Sigmoid colon (tissue), 7 donors: ENCODE data around the gene DPYSL5. TPM values are rescaled to one million over a fixed set of nuclear protein-coding genes. Genes with fewer than 3 reads are reported as not detected.
"Not testable (repeated sequence)": the region's sequence is repeated elsewhere in the genome, so short reads cannot be mapped to it uniquely, and the experiment has no call there.

ENCODE experiments used
- DNase-seq: peaks from one replicate; pipeline ENCODE4 v3.0.0-alpha.2; 2019
- H3K27ac ChIP-seq, 4 donors: fragments of 200-600 bp; sonication (generic); one replicate each; pipeline ENCODE4 v1.5.1; 2016 to 2019; ENCODE audit warnings: mild to moderate bottlenecking in 1 of 4
- H3K27me3 ChIP-seq, 3 donors: fragments of 200-600 bp; sonication (generic); one replicate each; pipeline ENCODE4 v1.5.1; 2019; ENCODE audit warnings: mild to moderate bottlenecking in 1 of 3
- H3K36me3 ChIP-seq, 4 donors: fragments of 200-600 bp; sonication (generic); one replicate each; pipeline ENCODE4 v1.5.1; 2016 to 2019
- H3K4me1 ChIP-seq, 4 donors: fragments of 200-600 bp; sonication (generic); one replicate each; pipeline ENCODE4 v1.5.1; 2017 to 2019
- H3K4me3 ChIP-seq, 4 donors: fragments of 200-600 bp; sonication (generic); one replicate each; pipeline ENCODE4 v1.5.1; 2017 to 2019; ENCODE audit warnings: mild to moderate bottlenecking in 2 of 4, moderate library complexity in 1 of 4
- H3K9me3 ChIP-seq, 4 donors: fragments of 200-600 bp in 3 of 4; sonication (generic) in 3 of 4; one replicate each; pipeline versions ENCODE4 v1.5.1 to v1.6.1; 2013 to 2019
- CTCF ChIP-seq, 4 experiments: fragments of 450-650 bp in 3 of 4; fragments of 200-600 bp in 1 of 4; IDR thresholded peaks; one replicate each; pipeline ENCODE4 v1.5.1; 2016 to 2019; ENCODE audit warnings: antibody characterized with exemption in 4 of 4, mild to moderate bottlenecking in 3 of 4, moderate library complexity in 2 of 4
- EP300 ChIP-seq, 4 donors: sonication (generic); formaldehyde crosslinking; IDR thresholded peaks; one replicate each; pipeline ENCODE4 v1.6.1; 2017; ENCODE audit warnings: antibody characterized with exemption in 4 of 4
- POLR2A ChIP-seq, 2 donors: fragments of 450-650 bp; IDR thresholded peaks; one replicate each; pipeline ENCODE4 v1.6.1; 2016; ENCODE audit warnings: antibody characterized with exemption in 2 of 2, mild to moderate bottlenecking in 2 of 2, moderate library complexity in 2 of 2
- POLR2AphosphoS5 ChIP-seq, 4 donors: sonication (generic); formaldehyde crosslinking; IDR thresholded peaks; one replicate each; pipeline ENCODE4 v1.6.1; 2017; ENCODE audit warnings: antibody characterized with exemption in 4 of 4
- WGBS, 2 donors: extraction: QIAGEN DNeasy Blood & Tissue Kit; methylation state at CpG; one replicate each; pipeline ENCODE4 v1.1.7; 2013; 5-methylcytosine and 5-hydroxymethylcytosine counted together
- intact Hi-C: fragments of 100-400 bp; cut with DNase I; formaldehyde crosslinking; loops from one replicate; pipeline ENCODE4 v1.15.1; 2023
- polyA plus RNA-seq, 3 donors: library from polyadenylated mRNA; stranded (reverse); fragments of 200-250 nt; gene quantifications; one replicate each; pipeline ENCODE4 v1.2.3, GENCODE V29; 2013
- total RNA-seq, 4 donors: library from RNA; depleted of rRNA; stranded (reverse); fragments of >200 nt; gene quantifications; one replicate each; pipeline ENCODE4 v1.1.0, GENCODE V29; 2016
- donor health status: healthy with polysubstance abuse.
- donor health status: Bipolar disorder and iron deficiency.
- donor health status: healthy.

DPYSL5 gene
- total and polyA plus RNA-seq, 7 donors: 0.16 to 1.9 (median 0.74) TPM; not detected in 2

- Histone ChIP-seq H3K27me3 (no peaks in the 10 kb centered on the region), H3K36me3 (no peaks in the 10 kb centered on the region), H3K4me1 (no peaks in the 10 kb centered on the region), H3K27ac (no peak overlapping the region), H3K9me3 (no peaks in the 10 kb centered on the region), H3K4me3 (no peak overlapping the region)
- no peak for TF ChIP-seq POLR2AphosphoS5 (IDR thresholded peaks at IDR 0.05)
- no peak for TF ChIP-seq CTCF (IDR thresholded peaks at IDR 0.05)
- TF ChIP-seq EP300 (IDR thresholded peaks at IDR 0.05): no peak
- TF ChIP-seq POLR2A (IDR thresholded peaks at IDR 0.05): no peak
- intact Hi-C loops: no loop called here
- no peak for DNase-seq
- WGBS, 2 donors: 73 to 78% methylated on average over 10 of the region's 10 CpGs
These were observed 33.0 kb downstream of the DPYSL5 start for GRCh38 chr2:26880910-26881435.

- H3K9me3 ChIP-seq, H3K36me3 ChIP-seq, intact Hi-C loops, H3K27me3 ChIP-seq, DNase-seq, H3K4me3 ChIP-seq, H3K4me1 ChIP-seq, H3K27ac ChIP-seq: not testable (repeated sequence)
- 49 to 76% methylated on average over 3 of the region's 3 CpGs for WGBS, 2 donors
These were observed 34.3 kb downstream of the DPYSL5 start for GRCh38 chr2:26882220-26882619.

DNA sequence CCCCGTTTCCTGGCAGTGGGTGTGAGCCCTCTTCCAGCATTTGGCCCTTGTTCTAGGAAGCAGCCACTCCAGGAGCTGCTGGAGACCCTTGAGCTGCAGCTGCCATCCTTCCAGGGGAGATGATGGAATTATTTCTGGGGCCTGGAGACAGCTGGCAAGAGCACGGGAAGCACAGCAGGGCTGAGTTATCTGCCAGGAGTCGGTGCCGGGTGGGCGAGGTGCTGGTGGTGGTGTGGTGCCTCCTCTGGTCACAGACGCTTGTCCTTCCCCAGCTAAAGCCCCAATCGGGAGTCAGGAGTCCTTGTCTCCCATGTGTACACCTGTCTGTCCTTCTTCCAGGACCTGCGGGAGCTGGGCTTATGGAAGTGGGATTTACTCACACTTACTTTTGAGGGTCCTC lies 36.0 kb downstream of the DPYSL5 start:
- no peak for TF ChIP-seq EP300 (IDR thresholded peaks at IDR 0.05)
- no peak for TF ChIP-seq POLR2AphosphoS5 (IDR thresholded peaks at IDR 0.05)
- no peak for TF ChIP-seq POLR2A (IDR thresholded peaks at IDR 0.05)
- TF ChIP-seq CTCF (IDR thresholded peaks at IDR 0.05): no peak
- Histone ChIP-seq H3K36me3 (no peaks in the 10 kb centered on the region), H3K9me3 (no peaks in the 10 kb centered on the region), H3K4me3 (no peak overlapping the region), H3K4me1 (no peaks in the 10 kb centered on the region), H3K27ac (no peak overlapping the region), H3K27me3 (no peaks in the 10 kb centered on the region)
- WGBS, 2 donors: 79 to 82% methylated on average over 8 of the region's 8 CpGs
- intact Hi-C loops: no loop called here
- no peak for DNase-seq

DNA sequence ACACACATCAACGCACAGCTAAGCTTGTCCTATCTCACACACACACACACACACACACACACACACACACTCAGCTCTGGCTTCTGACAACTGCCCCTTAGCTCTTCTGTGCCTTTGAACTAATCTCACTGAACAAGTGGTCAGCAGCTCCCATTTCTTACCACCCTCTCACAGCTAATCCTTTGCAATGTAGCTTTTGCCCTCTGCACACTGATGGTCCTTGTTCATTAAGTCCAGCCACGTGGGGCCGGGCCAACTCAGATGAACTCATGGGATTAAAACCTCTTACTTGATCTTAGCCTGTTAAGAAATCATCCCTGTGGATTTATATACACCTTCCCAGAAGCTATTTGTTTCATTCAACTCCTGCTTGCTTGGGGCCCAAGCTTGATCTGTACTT lies 36.6 kb downstream of the DPYSL5 start:
- Histone ChIP-seq H3K27me3 (no peaks in the 10 kb centered on the region), H3K4me3 (no peak overlapping the region), H3K4me1 (no peaks in the 10 kb centered on the region), H3K36me3 (no peaks in the 10 kb centered on the region), H3K27ac (no peak overlapping the region), H3K9me3 (no peaks in the 10 kb centered on the region)
- 84 to 88% methylated on average over 3 of the region's 3 CpGs for WGBS, 2 donors
- intact Hi-C loops: no loop called here
- TF ChIP-seq POLR2AphosphoS5 (IDR thresholded peaks at IDR 0.05): no peak
- no peak for TF ChIP-seq EP300 (IDR thresholded peaks at IDR 0.05)
- TF ChIP-seq POLR2A (IDR thresholded peaks at IDR 0.05): no peak
- DNase-seq: no peak

- no peak for DNase-seq
- Histone ChIP-seq H3K9me3 (no peaks in the 10 kb centered on the region), H3K36me3 (no peaks in the 10 kb centered on the region), H3K27me3 (no peaks in the 10 kb centered on the region), H3K4me1 (no peaks in the 10 kb centered on the region), H3K4me3 (no peak overlapping the region), H3K27ac (no peak overlapping the region)
- WGBS, 2 donors: 74 to 87% methylated on average over 5 of the region's 5 CpGs
- TF ChIP-seq EP300 (IDR thresholded peaks at IDR 0.05) (no peak), POLR2AphosphoS5 (IDR thresholded peaks at IDR 0.05) (no peak), POLR2A (IDR thresholded peaks at IDR 0.05) (no peak), CTCF (IDR thresholded peaks at IDR 0.05) (no peak)
- intact Hi-C loops: no loop called here
These were observed 37.9 kb downstream of the DPYSL5 start for GRCh38 chr2:26885651-26886329.

GRCh38 chr2:26886736-26887135 lies 38.8 kb downstream of the DPYSL5 start:
- Histone ChIP-seq H3K27ac (no peak overlapping the region), H3K4me1 (no peaks in the 10 kb centered on the region), H3K27me3 (no peaks in the 10 kb centered on the region), H3K36me3 (no peaks in the 10 kb centered on the region), H3K9me3 (no peaks in the 10 kb centered on the region), H3K4me3 (no peak overlapping the region)
- WGBS, 2 donors: 66 to 88% methylated on average over 2 of the region's 2 CpGs
- TF ChIP-seq CTCF (IDR thresholded peaks at IDR 0.05) (no peak), POLR2A (IDR thresholded peaks at IDR 0.05) (no peak), EP300 (IDR thresholded peaks at IDR 0.05) (no peak)
- no peak for DNase-seq
- intact Hi-C loops: no loop called here
